Activated CD4-positive, alpha-beta T cell treated with anti-CD3 and anti-CD28 coated beads for 48 hours (primary cell): ENCODE results near the gene MYO3B.
A peak's percentile ranks its signal among the peaks of the same experiment; 100 is the strongest.

ENCODE experiments used
- DNase-seq: peaks from one replicate; pipeline ENCODE4 v3.0.0-alpha.2; 2020

MYO3B gene

DNA sequence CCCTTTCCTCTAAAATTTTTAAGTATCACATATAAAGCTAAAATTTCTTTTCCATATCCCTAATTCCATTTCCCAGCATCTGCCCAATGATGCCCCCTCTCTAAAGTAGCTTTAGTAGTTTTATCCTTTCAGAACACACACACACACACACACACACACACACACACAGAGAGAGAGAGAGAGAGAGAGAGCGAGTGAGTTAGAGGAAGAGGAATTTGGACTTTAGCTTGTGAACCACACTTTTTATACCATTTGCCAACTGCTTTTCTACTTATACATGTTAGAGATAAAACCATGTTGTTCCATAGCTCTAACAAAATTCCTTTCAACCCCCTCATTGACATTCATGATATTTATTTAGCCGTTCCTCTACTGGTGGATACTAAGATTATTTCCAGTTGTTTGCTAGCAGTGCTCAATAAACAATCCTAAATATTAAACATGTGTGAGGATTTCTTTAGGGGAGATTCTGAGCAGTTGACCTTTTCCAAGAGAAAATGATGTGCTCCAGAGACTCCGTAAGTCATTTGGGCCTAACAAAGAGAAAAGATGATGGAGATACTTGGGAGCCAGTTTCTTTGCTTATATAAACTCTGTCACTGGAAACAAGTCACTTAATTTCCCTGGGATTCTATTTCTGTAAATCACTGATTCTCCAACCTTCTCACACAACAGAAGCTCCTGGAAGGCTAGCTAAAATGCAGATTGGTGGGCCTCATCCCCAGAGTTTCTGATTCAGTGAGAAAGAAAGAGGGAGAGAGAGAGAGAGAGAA lies 307.5 kb downstream of the MYO3B start:
- no peak for DNase-seq

DNA sequence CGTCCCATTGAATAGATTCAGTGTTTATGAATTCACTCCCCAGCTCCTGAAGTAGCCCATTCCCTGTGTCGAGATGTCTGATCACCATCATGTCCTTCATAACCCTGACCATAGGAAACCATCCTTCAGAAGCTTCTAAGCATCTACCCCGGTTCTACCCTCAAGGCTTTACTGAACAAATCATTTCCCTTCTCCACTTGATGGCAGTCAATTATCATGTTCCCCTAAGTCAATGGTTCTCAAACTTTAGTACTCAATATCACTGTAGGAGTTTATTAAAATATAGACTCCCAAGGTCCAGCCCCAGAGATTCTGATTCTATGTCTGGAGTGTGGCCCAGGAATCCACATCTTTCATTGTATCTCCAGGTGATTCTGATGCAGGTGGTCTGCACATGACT lies 308.8 kb downstream of the MYO3B start:
- DNase-seq = no peak

DNA sequence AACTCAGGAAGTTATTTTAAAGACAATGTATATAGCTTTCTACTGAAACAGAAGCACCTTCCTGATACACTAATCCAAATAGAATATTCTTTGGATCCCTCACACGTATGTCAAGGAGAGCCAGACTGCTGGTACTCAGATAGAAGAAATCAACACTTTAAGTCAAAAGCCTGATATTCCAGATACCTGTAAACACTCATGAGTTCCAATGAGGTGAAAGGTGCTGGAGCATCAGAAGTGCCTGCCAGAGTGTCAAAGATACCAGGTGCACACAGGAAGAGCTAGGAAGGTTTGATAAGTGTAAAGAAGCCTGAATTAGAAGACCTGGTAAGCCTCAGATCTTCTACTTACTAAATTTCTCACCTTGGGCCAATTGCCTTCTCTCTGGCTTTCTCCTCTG lies 310.9 kb downstream of the MYO3B start:
- DNase-seq = no peak

DNA sequence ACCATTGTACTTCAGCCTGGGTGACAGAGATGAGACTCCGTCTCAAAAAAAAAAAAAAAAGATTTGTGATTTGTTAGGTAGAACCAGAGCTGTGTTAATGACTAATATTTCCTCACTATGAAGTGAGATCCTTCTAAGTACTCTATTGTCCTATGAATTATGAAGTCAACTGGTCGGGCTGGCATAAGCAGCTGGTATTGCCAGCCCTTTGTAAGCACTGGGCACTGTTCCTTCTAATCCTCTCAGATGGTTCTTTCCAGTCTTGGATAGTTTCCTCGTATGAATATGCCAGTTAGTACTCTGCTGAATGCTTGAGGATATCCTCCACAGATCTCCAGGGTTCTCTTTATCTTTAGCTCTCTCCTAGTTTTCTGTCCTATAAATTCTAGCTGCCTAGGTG lies 314.1 kb downstream of the MYO3B start:
- DNase-seq = no peak

DNA sequence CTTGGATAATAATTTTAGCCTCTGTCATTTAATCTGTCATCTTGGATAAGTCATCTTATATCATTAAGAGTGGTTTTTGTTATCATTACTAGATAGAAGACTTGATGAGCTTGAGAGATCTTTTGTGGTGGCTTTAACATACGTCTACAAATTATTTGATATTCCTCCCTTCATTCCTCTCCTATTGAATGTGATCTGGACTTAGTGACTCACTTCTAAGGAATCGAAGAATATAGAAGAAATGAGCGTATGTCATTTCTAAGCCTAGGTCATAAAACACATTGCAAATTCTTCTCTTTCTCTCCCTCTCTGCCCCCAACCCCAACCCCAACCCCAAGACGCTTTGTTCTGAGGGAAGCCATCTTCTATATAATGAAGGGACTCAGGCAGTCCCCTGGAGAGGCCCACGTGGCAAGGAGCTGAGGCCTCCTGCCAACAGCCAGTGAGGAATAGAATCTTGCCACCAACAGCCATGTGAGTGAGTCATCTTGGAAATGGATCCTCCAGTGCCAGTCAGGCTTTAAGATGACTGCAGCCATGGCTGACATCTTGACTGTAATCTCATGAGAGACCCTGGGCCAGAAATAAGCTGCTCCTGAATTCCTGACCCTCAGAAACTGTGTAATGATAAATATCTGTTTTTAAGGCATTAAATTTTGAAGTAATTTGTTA lies 315.6 kb downstream of the MYO3B start:
- no peak for DNase-seq

DNA sequence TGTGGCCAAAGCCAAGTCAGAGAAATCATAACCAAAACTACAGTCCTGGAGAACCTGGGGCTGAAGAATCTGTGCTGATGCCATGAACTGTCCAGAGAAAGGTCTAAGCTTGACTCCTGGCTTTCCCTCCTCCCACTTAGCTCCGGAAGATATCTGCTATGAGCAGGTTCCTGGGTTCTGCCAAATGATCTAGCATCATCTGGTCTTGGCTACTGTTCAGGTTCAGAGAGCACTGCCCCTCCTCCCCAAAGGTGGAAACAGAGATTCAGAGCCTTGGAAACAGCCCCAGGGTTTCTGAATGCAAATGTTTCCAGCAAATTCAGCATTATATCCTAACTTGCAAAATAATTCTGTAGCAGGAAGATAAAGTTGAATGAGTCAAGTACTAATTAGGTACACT lies 317.9 kb downstream of the MYO3B start:
- no peak for DNase-seq

DNA sequence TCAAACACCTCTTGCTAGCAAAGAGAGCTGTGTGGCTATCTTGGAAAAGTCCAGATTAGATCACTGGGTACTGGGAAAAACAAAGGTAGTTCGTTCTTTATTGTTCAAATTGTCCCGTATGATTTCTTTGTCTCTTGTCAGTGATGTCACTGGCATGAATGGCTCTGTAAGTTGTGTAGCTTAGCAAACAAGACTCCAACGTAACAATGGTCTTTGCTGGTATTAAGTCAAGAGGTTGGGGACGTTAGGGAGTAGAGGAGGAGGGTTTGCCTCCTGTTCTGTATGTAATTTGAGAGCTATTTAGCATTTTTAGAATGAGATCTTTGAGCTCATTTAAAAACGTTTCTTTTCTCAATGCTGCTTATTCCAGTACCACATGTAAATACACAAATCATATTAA lies 320.7 kb downstream of the MYO3B start:
- no peak for DNase-seq

DNA sequence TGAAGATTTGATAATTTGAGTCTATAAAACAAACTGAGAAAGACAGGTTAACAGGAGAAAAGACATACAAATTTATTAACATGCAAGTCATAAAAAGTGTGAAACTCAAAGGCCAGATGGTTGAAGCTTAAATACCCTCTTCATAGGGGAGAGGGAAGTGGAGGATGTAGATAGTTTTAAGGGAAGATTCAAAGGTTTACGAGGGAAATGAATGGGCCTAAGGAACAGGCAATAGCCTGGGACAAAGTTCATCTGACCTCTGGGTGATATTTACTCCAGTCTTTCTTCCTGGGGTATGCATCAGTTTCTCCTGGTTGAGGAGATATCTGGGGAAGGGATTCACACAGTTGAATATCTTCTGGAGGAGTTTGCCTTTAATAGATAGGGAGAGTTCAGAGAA lies 322.2 kb downstream of the MYO3B start:
- no peak for DNase-seq

DNA sequence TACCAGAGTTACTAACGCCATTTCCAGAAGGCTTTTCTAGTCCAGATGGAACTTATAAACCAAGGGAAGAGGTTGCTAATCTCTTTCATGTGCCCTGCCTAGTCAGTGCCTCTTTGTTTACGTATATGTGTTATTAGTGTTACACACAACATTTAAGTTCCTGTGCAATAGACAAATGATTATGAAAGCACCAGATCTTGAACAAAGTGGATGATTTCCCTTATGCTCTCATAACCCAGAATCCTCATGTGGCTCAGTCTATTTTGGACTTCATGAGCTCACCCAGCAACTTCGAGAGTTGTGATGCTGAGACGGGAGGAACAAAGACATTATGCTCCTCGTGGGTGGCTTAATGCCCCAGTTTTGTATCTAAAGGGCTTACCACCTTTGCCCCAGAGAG lies 322.8 kb downstream of the MYO3B start:
- DNase-seq = no peak

DNA sequence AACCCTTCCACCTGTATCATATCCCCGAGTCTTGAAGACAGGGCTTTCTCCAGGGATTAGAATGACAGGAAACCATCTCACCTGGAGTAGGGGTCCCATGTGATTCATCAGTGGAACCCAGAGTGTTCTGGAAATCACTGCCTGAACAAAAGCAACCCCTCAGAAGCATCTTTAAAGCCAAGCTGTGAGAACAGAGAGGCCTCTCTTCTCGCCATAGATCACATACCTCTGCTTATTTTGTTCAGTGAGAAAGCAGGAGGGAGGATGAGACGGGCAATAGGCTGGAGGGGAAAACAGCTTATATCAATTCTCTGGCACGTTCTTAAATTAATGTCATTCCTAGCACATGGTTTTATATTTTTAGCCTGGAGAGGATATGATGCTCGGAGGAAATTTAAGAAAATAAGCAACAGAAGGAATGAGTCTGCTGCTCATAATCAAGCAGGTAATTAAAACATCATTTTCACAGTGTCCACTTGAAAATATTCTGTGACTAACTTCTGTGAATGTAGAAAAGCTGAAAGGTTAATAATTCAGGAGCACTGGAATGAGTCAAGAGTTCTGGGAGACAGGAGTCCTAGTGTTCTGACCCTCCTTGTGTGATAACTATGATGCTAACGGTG lies 323.6 kb downstream of the MYO3B start:
- DNase-seq = no peak

DNA sequence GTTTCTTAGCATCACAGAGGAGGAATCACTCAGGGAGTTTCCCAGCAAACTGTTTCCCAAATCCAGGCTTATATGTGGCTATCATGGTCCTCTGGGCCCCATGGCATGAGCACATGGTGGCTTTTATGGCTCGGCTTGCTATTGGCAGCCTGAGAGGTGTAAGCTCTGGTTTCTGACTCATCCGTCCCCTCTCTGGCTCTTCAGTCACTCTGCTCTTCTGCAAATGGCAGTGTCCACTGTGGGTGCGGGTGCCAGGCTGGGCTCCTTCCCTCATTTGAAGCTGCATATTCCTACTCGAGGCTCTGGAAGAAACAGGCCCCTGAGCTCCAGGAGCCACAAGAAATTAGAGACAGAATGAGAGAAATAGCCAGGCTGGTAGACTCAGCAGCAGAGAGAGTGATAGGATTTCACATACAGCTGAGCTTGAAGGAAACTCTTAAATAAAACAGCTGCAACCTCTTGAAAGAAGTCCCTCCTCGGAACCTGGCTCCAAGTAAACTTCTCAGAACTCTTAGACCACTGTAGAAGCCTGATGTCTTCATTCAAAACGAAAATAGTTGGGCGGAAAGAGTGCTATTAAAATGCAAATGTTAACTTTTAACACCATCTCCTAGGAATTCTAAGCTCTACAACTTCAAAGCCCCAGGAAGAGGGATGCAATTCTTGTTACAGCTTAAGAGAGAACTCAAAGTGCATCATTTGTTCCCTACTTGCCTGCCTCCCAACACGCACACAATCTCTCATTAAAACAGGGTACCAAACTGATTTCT lies 324.6 kb downstream of the MYO3B start:
- no peak for DNase-seq

DNA sequence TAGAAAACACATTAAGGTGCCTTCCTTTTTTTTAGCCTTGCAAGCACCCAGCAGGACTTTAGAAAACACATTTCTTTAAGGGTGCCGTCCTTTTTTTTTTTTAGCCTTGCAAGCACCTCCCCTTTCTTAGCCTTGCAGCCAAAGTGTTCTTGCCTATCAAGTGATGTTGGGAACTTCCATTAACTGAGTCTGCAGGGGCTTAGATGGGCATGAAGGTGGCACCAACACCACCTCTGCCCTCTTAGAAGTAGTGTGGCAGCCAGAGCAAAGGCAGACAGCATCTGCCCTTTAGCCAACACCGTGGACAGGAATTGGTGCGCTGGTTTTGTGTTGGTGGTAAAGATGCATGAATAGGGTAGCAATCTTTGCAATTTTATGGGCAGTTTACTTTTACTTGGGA lies 325.6 kb downstream of the MYO3B start:
- DNase-seq = no peak

DNA sequence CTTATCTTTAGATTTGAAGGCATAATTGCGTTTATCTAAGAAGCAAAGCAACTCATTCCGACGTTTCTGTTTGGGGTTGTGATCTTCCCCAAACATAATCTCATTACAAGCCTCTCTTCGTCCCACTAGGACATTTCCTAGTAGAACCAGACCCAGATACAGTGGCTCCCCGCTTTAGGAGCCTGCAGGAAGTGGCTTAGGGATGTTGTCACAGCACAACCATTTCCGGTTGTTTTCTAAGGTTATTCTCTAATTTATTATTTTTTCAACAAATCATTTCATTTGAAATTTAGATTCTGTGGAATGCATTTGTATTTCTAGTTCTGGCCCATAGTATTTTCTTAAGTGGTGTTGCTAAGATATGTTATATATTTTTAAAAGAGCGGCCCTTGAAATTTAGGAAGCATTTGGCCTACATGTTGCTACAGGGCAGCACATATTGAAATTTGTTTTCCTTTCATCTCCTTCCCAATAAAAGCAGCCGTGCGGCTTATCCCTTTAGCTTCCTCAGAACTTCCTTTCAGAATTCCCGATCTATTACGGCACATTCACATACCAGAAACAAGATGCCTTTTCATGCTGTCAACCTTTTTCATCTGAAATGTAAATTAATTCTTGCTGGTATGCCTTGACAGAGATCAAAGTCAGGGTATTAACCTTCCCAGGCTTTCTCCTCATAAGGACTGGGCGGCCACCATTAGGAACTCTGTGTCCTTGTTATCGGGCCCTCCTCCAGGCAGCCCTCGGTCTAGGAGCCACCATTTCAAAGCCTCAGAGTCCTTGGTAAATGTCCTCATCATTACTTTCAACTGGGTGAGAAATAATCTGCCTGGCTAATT lies 326.2 kb downstream of the MYO3B start:
- no peak for DNase-seq

DNA sequence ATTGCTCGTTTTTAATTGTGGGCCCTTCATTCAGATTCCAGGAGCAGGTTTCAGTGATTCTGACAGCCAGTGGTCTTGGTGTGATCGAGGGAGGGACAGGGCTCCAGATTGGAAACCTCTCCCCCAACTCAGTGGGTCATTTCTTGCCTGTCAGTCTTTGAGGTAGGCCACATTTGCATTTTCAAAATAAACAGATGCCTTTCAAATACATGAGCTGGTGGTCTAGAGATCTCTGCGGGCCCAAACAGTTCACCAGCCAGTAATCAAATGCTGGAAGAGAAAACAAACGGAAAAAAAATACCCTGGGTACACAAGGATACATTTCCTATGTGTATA lies 326.8 kb downstream of the MYO3B start:
- no peak for DNase-seq

DNA sequence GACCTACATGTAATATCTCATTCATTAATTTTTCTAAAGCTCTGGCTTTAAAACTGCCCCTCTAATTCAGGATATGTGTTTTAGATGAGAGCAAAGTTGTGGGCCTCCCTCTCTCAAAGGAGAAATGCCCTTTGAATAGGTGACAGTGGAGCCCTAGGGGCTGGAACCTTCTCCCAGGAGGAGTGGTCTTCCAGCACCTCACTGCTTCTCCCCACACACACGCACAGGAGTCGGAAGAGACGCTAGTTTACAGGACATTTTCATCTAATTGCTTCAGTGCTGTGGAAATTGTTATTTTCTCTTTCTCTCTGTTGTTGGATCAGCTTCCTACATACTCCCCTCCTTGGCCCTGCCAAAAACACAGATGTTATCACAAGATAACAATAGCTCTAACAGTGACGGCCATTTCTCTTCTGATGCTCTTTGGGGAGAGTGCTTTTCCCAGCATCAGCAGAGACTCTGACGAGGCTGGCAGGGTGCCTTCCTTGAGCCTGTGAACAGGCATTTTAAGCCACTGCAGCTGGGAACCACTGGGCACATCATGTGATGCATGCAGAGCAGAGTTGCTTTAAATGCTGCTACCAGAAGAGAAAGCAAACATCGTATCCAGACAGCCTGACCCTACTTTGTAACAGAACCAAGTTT lies 327.8 kb downstream of the MYO3B start:
- no peak for DNase-seq

DNA sequence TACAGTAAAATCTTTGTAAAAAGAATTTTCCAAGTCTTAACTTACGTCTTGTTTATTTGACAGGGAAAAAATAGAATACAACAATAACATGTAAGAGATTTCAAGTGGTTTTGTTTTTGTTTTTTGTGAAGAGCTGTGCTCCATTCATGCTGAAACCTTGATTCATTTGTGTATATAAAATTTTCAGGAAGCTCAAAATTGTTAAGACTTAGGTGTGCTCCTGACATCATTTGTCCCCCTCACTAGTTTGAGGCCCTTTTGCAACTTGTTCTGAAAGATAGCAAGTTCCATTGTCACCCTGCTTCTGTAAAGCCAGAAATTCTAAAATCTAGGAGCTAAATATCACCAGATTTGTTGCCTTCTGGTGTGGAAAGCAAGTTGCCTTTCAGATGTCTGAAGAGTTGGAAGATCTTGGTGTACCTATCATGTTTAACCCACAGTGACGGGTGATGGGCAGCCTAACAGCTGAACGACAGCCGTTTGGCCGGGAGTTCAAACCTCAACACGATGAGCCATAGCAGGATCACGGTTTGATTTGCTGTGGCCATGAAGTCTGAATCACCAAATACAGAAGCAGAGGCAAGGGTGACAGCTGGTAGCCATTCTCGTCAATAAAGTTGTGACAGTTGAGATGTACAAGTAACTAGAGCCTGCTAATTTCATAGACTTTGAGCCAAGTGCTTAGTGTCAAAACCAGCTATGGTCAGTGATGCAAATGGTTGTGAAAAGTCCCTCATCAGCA lies 331.7 kb downstream of the MYO3B start:
- peak; percentile 30 for DNase-seq

DNA sequence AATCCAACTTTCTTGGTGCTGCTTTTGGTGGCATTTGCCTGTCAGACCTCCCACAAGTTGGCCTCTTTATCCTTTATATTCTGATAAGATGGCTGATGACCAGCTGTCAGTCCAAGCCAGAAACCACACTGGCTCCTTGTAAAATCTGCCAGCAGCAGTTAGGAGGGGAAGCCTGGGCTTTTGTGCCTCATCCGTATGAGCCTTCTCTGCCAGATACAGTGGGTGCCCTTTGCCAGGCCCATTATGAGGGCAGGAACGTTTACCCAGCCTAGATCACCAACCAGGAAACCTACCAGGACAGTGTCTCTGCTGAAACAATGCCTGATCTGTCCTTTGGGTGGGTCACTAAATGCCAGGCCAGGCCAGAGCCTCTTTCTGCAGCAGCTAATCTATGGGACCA lies 334.3 kb downstream of the MYO3B start:
- DNase-seq = no peak

DNA sequence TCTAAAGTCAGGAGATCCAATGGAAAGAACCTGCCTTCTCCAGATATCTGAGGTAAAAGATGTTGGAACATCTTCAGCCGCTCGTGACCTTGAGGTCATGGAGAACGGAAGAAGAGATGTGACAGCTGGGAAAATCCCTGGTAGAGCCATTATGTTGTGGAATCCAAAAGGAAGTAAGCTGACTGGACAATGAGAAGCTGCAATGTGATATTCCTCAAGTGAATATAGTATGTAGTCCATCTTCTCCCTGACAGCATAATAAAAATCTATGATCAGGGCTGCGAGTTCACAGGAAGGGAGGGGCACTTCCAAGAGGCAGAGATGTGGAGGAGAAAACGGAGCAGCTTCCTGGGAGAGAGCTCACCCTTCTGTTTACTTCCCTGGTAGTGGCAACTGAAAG lies 336.2 kb downstream of the MYO3B start:
- no peak for DNase-seq

DNA sequence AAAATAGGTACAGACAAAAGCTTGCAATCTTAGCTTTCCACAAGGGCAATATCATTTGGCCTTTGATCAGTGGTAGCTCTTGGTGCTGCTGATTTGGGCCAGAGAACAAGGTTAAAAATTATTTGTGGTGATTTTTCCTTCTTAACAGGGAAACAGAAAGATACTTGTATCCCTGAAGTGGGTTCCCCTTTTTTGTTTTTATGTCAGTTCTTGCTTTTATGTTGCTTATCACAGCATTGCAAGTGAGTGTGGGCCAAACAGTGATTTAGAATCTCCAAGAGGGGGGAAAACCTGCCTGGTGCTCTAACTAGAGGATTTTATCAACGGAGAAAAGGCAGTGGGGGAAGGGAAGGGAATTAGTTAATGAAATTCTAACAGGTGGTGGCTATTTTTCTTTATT lies 339.6 kb downstream of the MYO3B start:
- no peak for DNase-seq

DNA sequence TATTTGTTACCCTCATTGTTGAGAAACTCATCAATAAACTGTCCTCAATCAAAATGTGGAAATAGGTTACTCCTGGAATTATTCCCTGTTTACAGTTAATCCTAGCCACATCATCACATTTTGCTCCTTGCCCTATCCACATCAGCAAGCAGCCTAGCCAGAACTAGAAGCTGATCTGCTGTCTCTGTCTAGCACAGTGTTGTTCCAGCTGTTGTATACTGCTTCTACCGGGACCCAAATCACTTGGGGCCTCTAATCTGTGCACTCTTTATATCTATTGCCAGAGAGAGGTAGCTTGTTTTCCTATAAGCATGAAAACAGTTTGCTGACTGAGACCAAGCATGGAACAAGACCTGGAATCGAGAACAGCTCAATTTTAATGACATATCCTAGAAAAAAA lies 341.0 kb downstream of the MYO3B start:
- no peak for DNase-seq

DNA sequence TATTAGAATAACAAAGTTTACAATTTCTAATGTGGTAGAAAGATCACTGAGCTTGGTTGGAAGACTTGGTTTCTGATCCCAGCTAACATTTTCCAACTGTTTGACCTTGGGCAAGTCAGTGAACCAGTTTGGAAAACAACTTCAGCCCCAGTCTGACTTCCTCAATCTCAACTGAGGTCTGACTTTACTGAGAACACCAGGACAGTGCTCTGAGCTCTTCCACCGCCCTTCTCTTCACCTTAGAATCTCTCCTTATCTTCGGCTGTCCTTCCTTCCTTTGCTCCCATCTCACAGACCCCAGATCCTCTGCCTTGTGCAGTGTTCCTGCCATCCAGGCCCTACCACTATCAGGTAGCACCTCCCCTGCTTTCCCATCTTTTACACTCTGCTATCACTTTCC lies 343.4 kb downstream of the MYO3B start:
- DNase-seq = no peak

DNA sequence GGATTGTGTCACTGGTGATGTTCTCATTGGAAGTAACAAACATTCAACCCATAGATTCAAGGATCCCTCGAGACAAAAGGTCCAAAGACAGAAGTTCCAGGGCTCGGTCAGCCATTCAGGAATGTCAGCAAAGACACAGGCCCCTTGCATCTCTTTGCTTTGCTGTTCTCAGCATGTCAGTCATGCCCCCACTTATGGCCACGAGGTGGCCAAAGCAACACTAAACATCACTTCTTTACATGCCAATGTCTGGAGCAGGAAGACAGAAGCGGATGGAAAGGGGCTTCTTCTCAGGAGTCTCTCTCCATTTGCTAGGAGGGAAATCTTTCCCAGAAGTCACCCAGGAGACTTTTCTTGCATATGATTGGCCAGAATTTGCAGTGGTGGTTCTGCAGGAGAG lies 345.6 kb downstream of the MYO3B start:
- no peak for DNase-seq
